GM12878 (cell line): Measurements from ENCODE around the gene CFLAR. TPM values are rescaled to one million over a fixed set of nuclear protein-coding genes. Genes with fewer than 3 reads are reported as not detected.

Experiments used
- ATAC-seq: fragments of 200-7000 bp; cut with Tn5 transposase; 3 replicates; pipeline ENCODE4 v1.9.1; 2020; ENCODE audit warnings: mild to moderate bottlenecking, moderate library complexity
- BruUV-seq: library from RNA; stranded (reverse); fragments of 400-500 nt; replicated peaks from 2 replicates; lab custom pipeline; 2021; lab: Mats Ljungman, UMichigan
- CTCF ChIA-PET: fragments of 300-600 bp; sonication (Branson Sonifier 250); formaldehyde crosslinking; extraction: SDS; loops from one replicate; lab custom pipeline; 2021; ENCODE audit warnings: inconsistent platforms; lab: Yijun Ruan, JAX
- POLR2A ChIA-PET: fragments of 350-600 bp; formaldehyde crosslinking; extraction: SDS; loops from one replicate; lab custom pipeline; 2021; ENCODE audit warnings: inconsistent platforms; lab: Charles Lee
- RAD21 ChIA-PET: fragments of 300-600 bp; sonication (Branson Sonifier 250); formaldehyde crosslinking; loops from one replicate; lab custom pipeline; 2023; ENCODE audit warnings: antibody characterized with exemption; ENCODE audit not compliant: unreplicated experiment; lab: Charles Lee
- SMC1A ChIA-PET: fragments of 300-600 bp; sonication (Branson Sonifier 250); formaldehyde crosslinking; loops from one replicate; lab custom pipeline; 2023; ENCODE audit not compliant: unreplicated experiment, uncharacterized antibody; lab: Charles Lee
- DNase-seq: peaks from one replicate; pipeline ENCODE4 v3.0.0-alpha.2; 2011; ENCODE audit warnings: low read depth, low spot score
- FAIRE-seq: peaks from 3 replicates; lab custom pipeline; 2011; peaks lifted over from hg19 to GRCh38; lab: Jason Lieb, UNC
- H2AFZ ChIP-seq: 2 replicates; pipeline ENCODE4 v1.6.0; 2011; ENCODE audit warnings: low read depth, low read length, control low read depth; ENCODE audit not compliant: control insufficient read depth
- H3K27ac ChIP-seq: 2 replicates; pipeline ENCODE4 v1.5.1; 2011; ENCODE audit warnings: control low read depth; ENCODE audit not compliant: control insufficient read depth, insufficient read depth
- H3K27me3 ChIP-seq, 2 experiments: replicated peaks in 1 of 2; 2 replicates each; pipeline versions ENCODE4 v1.6.0 to v1.6.1; 2011; ENCODE audit warnings: low read length in 1 of 2; ENCODE audit not compliant: control insufficient read depth in 2 of 2, insufficient read depth in 2 of 2
- H3K36me3 ChIP-seq, 2 experiments: 2 replicates each; pipeline ENCODE4 v1.5.1; 2011; ENCODE audit warnings: low read length in 1 of 2; ENCODE audit not compliant: control insufficient read depth in 2 of 2, insufficient read depth in 2 of 2
- H3K4me1 ChIP-seq: 2 replicates; pipeline ENCODE4 v1.6.1; 2011; ENCODE audit warnings: mild to moderate bottlenecking, low read length, moderate library complexity, mixed read lengths; ENCODE audit not compliant: control insufficient read depth, insufficient read depth
- H3K4me2 ChIP-seq: 2 replicates; pipeline ENCODE4 v1.6.0; 2011; ENCODE audit warnings: control low read depth; ENCODE audit not compliant: control insufficient read depth, insufficient read depth
- H3K4me3 ChIP-seq: fragments of 200-600 bp; sonication (generic); 2 replicates; pipeline ENCODE4 v1.5.1; 2016
- H3K79me2 ChIP-seq: 2 replicates; pipeline ENCODE4 v1.6.0; 2011; ENCODE audit warnings: low read length; ENCODE audit not compliant: control insufficient read depth, insufficient read depth
- H3K9ac ChIP-seq: 2 replicates; pipeline ENCODE4 v1.8.0; 2011; ENCODE audit warnings: low read length, control low read depth, mixed read lengths; ENCODE audit not compliant: control insufficient read depth, insufficient read depth
- H3K9me3 ChIP-seq: replicated peaks from 3 replicates; pipeline ENCODE4 v1.5.1; 2011; ENCODE audit warnings: mild to moderate bottlenecking, low read length; ENCODE audit not compliant: control insufficient read depth, insufficient read depth
- H4K20me1 ChIP-seq: 2 replicates; pipeline ENCODE4 v1.6.0; 2011; ENCODE audit not compliant: control insufficient read depth, insufficient read depth
- CBX3 ChIP-seq: fragments of 200-600 bp; sonication (generic); IDR thresholded peaks from 2 replicates; pipeline ENCODE4 v1.6.1; 2016; ENCODE audit warnings: low read depth, borderline replicate concordance
- HDAC2 ChIP-seq: fragments of 200-600 bp; sonication (generic); IDR thresholded peaks from 2 replicates; pipeline ENCODE4 v1.6.1; 2017
- RAD51 ChIP-seq: fragments of 450-650 bp; IDR thresholded peaks from 2 replicates; pipeline ENCODE4 v1.6.1; 2016; ENCODE audit warnings: moderate library complexity, mild to moderate bottlenecking, inconsistent platforms
- RB1 ChIP-seq: fragments of 450-650 bp; formaldehyde crosslinking; IDR thresholded peaks from 2 replicates; pipeline ENCODE4 v1.6.1; 2017; ENCODE audit warnings: mild to moderate bottlenecking, borderline replicate concordance
- RCOR1 ChIP-seq: conservative IDR thresholded peaks from 2 replicates; pipeline ENCODE4 v1.6.1; 2012; ENCODE audit warnings: low read depth, low read length, improper control_type of control experiment
- SPI1 ChIP-seq: IDR thresholded peaks from 2 replicates; pipeline ENCODE4 v1.6.1; 2011; ENCODE audit warnings: low read depth, mild to moderate bottlenecking, low read length, moderate library complexity, borderline replicate concordance; ENCODE audit not compliant: insufficient read depth
- SREBF1 ChIP-seq: IDR thresholded peaks from 2 replicates; pipeline ENCODE4 v1.6.1; 2012; ENCODE audit warnings: mild to moderate bottlenecking, low read length
- STAT3 ChIP-seq: IDR thresholded peaks from 2 replicates; pipeline ENCODE4 v1.6.1; 2011; ENCODE audit warnings: low read depth, low read length, improper control_type of control experiment
- ZNF207 ChIP-seq: fragments of 450-650 bp; IDR thresholded peaks from 2 replicates; pipeline ENCODE4 v1.6.1; 2014; ENCODE audit warnings: antibody characterized with exemption, mild to moderate bottlenecking, borderline replicate concordance
- WGBS: methylation state at CpG from one replicate; pipeline ENCODE4 v1.1.6; 2016; ENCODE audit warnings: low lambda C conversion rate; ENCODE audit not compliant: insufficient replicate concordance, insufficient coverage; ENCODE audit errors: missing lambda C conversion rate; 5-methylcytosine and 5-hydroxymethylcytosine counted together
- in situ Hi-C: fragments of 300-500 bp; cut with MboI; formaldehyde crosslinking; loops from 9 replicates; pipeline ENCODE4 v1.14.3; 2018; ENCODE audit warnings: mixed read lengths
- intact Hi-C: fragments of 100-400 bp; cut with micrococcal nuclease; formaldehyde crosslinking; loops from one replicate; pipeline ENCODE4 v1.14.2; 2022; ENCODE audit not compliant: unreplicated experiment
- polyA plus RNA-seq, 11 experiments: library from polyadenylated mRNA; depleted of rRNA in 4 of 11; unstranded in 6 of 11; stranded (reverse) in 5 of 11; fragments of >200 nt; fragmentation: Nextera tagmentation in 4 of 11; fragmentation: Illumina TruSeq in 1 of 11; extraction: Ambion mirVana in 4 of 11; extraction: Trizol in 1 of 11; gene quantifications; 1 replicate in 1 of 11; 2 replicates in 10 of 11; pipeline versions ENCODE4 v1.2.1 to v1.2.3, GENCODE V29; 2011 to 2016; ENCODE audit warnings: inconsistent platforms in 2 of 11, missing spikeins in 2 of 11, low read depth in 1 of 11
- total RNA-seq, 4 experiments: library from RNA; depleted of rRNA in 3 of 4; stranded (reverse); fragments of >200 nt in 3 of 4; fragmentation: Illumina TruSeq in 1 of 4; extraction: Trizol in 1 of 4; gene quantifications; 2 replicates each; pipeline versions ENCODE4 v1.2.1 to v1.2.3, GENCODE V29; 2013 to 2021
- TF ChIP-seq, protein P1 (sequence below): fragments of 450-650 bp; IDR thresholded peaks from 2 replicates; pipeline ENCODE4 v1.6.1; 2017; ENCODE audit warnings: antibody characterized with exemption, mild to moderate bottlenecking, moderate library complexity
- TF ChIP-seq, protein P2 (sequence below): IDR thresholded peaks from 2 replicates; pipeline ENCODE4 v1.6.1; 2011; ENCODE audit warnings: borderline replicate concordance, low read depth, mild to moderate bottlenecking, moderate library complexity, low read length; ENCODE audit not compliant: insufficient read depth, poor library complexity, severe bottlenecking
- TF ChIP-seq, protein P3 (sequence below): IDR thresholded peaks from 2 replicates; pipeline ENCODE4 v1.6.1; 2012; ENCODE audit warnings: low read length, inconsistent platforms

Gene CFLAR
- total and polyA plus RNA-seq, 10 of the 15 experiments (the other 5 are each of a cell fraction or from before 2014, with no cell fraction given), result 80.6 to 181 (median 101) TPM

DNA sequence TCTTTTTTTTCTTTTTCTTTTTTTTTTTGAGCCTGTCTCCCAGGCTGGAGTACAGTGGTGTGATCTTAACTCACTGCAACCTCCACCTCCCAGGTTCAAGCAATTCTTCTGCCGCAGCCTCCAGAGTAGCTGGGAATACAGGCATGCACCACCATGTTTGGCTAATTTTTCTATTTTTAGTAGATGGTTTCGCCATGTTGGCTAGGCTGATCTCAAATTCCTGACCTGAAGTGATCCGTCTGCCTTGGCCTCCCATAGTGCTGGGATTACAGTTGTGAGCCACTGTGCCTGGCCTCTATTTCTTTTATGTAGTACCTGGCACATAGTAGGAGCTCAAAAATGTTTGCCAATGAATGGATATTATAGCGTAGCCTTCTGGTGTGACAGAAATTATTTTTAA, 6.8 kb upstream of the CFLAR start:
- Histone ChIP-seq H3K9ac (no peak overlapping the region), H3K27ac (no peak overlapping the region), H2AFZ (no peak overlapping the region), H3K36me3 (no peaks in the 10 kb centered on the region), H3K4me2 (no peak overlapping the region), H3K27me3 (no peaks in the 10 kb centered on the region), H3K4me1 (no peaks in the 10 kb centered on the region), H3K9me3 (no peaks in the 10 kb centered on the region), H4K20me1 (no peaks in the 10 kb centered on the region), H3K4me3 (no peak overlapping the region), H3K79me2 (peaks cover 2% of the 10 kb centered on the region; the same call in 1 of the 2 replicates)
- BruUV-seq, result no TSS peak
- intact Hi-C loops, result no loop called here
- ChIA-PET CTCF (interaction anchor here (0.6 to 2.5 kb wide), 3 partner anchors 41 to 146 kb away, joined by 4 to 8 read pairs (median 6); no protein-coding TSS in a partner anchor), SMC1A (no interaction called here), POLR2A (interaction anchor here (0.6 kb wide), 1 partner anchor 23 kb away, joined by 3 read pairs; no protein-coding TSS in a partner anchor), RAD21 (no interaction called here)
- no peak for TF ChIP-seq ZNF207
- TF ChIP-seq, protein P1, sequence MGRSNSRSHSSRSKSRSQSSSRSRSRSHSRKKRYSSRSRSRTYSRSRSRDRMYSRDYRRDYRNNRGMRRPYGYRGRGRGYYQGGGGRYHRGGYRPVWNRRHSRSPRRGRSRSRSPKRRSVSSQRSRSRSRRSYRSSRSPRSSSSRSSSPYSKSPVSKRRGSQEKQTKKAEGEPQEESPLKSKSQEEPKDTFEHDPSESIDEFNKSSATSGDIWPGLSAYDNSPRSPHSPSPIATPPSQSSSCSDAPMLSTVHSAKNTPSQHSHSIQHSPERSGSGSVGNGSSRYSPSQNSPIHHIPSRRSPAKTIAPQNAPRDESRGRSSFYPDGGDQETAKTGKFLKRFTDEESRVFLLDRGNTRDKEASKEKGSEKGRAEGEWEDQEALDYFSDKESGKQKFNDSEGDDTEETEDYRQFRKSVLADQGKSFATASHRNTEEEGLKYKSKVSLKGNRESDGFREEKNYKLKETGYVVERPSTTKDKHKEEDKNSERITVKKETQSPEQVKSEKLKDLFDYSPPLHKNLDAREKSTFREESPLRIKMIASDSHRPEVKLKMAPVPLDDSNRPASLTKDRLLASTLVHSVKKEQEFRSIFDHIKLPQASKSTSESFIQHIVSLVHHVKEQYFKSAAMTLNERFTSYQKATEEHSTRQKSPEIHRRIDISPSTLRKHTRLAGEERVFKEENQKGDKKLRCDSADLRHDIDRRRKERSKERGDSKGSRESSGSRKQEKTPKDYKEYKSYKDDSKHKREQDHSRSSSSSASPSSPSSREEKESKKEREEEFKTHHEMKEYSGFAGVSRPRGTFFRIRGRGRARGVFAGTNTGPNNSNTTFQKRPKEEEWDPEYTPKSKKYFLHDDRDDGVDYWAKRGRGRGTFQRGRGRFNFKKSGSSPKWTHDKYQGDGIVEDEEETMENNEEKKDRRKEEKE, result no peak
- TF ChIP-seq STAT3, result no peak
- ATAC-seq (no peak), DNase-seq (no peak), FAIRE-seq (no peak)
- WGBS, result 98% methylated on average over 4 of the region's 4 CpGs
- in situ Hi-C loops, result no loop called here

DNA sequence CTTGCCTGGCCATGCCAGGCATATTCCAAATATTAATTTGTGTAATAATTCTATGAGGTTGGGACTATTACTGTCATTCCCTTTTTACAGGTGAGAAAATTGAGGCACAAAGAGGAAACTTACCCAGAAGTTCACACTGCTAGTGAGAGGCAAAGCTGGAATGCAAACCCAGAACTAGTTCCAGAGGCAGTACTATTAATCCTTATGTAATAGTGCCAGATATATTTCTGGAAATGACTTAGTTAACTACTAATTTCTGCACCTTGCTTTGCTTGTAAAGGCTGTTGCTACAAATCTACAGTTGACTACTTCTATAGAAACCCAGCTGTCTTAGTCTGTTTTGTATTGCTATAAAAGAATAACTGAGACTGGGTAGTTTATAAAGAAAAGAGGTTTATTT, 5.3 kb upstream of the CFLAR start:
- H4K20me1 ChIP-seq, result no peaks in the 10 kb centered on the region
- no TSS peak for BruUV-seq
- no peak for FAIRE-seq
- H3K4me1 ChIP-seq, result peaks cover 6% of the 10 kb centered on the region; the same call in 1 of the 2 replicates
- intact Hi-C loops, result no loop called here
- H3K4me3 ChIP-seq, result no peak overlapping the region
- no peak for DNase-seq
- H3K27me3 ChIP-seq, result no peaks in the 10 kb centered on the region
- no peaks in the 10 kb centered on the region for H3K9me3 ChIP-seq
- peaks cover 15% of the 10 kb centered on the region for H3K79me2 ChIP-seq
- ChIA-PET RAD21 (no interaction called here), CTCF (interaction anchor here (2.5 kb wide), 1 partner anchor 47 kb away, joined by 8 read pairs; no protein-coding TSS in a partner anchor), POLR2A (interaction anchor here (0.8 kb wide), 1 partner anchor 40 kb away, joined by 3 read pairs; no protein-coding TSS in a partner anchor), SMC1A (interaction anchor here (0.6 to 1.2 kb wide), 5 partner anchors 10 to 204 kb away, joined by 3 read pairs; no protein-coding TSS in a partner anchor)
- no peak overlapping the region for H2AFZ ChIP-seq
- in situ Hi-C loops, result no loop called here
- no peak overlapping the region for H3K4me2 ChIP-seq
- no peak overlapping the region for H3K27ac ChIP-seq
- H3K9ac ChIP-seq, result no peak overlapping the region
- no peaks in the 10 kb centered on the region for H3K36me3 ChIP-seq
- no peak for ATAC-seq
- TF ChIP-seq HDAC2 (no peak), RAD51 (no peak), SREBF1 (no peak), SPI1 (no peak), RCOR1 (no peak), CBX3 (no peak), RB1 (no peak)
- TF ChIP-seq, protein P2, sequence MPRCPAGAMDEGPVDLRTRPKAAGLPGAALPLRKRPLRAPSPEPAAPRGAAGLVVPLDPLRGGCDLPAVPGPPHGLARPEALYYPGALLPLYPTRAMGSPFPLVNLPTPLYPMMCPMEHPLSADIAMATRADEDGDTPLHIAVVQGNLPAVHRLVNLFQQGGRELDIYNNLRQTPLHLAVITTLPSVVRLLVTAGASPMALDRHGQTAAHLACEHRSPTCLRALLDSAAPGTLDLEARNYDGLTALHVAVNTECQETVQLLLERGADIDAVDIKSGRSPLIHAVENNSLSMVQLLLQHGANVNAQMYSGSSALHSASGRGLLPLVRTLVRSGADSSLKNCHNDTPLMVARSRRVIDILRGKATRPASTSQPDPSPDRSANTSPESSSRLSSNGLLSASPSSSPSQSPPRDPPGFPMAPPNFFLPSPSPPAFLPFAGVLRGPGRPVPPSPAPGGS, result no peak
- TF ChIP-seq, protein P3, sequence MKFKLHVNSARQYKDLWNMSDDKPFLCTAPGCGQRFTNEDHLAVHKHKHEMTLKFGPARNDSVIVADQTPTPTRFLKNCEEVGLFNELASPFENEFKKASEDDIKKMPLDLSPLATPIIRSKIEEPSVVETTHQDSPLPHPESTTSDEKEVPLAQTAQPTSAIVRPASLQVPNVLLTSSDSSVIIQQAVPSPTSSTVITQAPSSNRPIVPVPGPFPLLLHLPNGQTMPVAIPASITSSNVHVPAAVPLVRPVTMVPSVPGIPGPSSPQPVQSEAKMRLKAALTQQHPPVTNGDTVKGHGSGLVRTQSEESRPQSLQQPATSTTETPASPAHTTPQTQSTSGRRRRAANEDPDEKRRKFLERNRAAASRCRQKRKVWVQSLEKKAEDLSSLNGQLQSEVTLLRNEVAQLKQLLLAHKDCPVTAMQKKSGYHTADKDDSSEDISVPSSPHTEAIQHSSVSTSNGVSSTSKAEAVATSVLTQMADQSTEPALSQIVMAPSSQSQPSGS, result no peak
